GM18508 (cell line): Measurements from ENCODE around the gene TMEM164.

Experiments
- ATAC-seq: cut with Tn5 transposase; IDR thresholded peaks from one replicate; pipeline ENCODE4 v1.9.1; 2021; ENCODE audit warnings: moderate number of reproducible peaks; ENCODE audit not compliant: insufficient read depth, unreplicated experiment

Gene TMEM164

GRCh38 chrX:110157444-110157843, 154.5 kb downstream of the TMEM164 start:
- ATAC-seq = no peak

- ATAC-seq = no peak
These were observed 156.3 kb downstream of the TMEM164 start for GRCh38 chrX:110159235-110159634.

- ATAC-seq = no peak
These were observed 157.0 kb downstream of the TMEM164 start for GRCh38 chrX:110159865-110160264.

GRCh38 chrX:110161361-110161686, 158.4 kb downstream of the TMEM164 start:
- ATAC-seq = no peak

GRCh38 chrX:110162131-110162530, 159.2 kb downstream of the TMEM164 start:
- ATAC-seq = no peak

GRCh38 chrX:110162867-110163266, 160.0 kb downstream of the TMEM164 start:
- no peak for ATAC-seq

- ATAC-seq = no peak
These were observed 160.6 kb downstream of the TMEM164 start for GRCh38 chrX:110163488-110163887.

- no peak for ATAC-seq
These were observed 165.1 kb downstream of the TMEM164 start for GRCh38 chrX:110167952-110168451.

GRCh38 chrX:110168585-110168984, 165.7 kb downstream of the TMEM164 start:
- ATAC-seq = no peak

- no peak for ATAC-seq
These were observed 167.1 kb downstream of the TMEM164 start for GRCh38 chrX:110170029-110170428.

GRCh38 chrX:110171442-110171841, 168.5 kb downstream of the TMEM164 start:
- ATAC-seq = no peak

GRCh38 chrX:110172215-110172614, 169.3 kb downstream of the TMEM164 start:
- peak; percentile 97 for ATAC-seq

GRCh38 chrX:110173192-110174175, 170.6 kb downstream of the TMEM164 start:
- no peak for ATAC-seq

- ATAC-seq = no peak
These were observed 172.2 kb downstream of the TMEM164 start for GRCh38 chrX:110175146-110175545.

GRCh38 chrX:110175696-110176095, 172.8 kb downstream of the TMEM164 start:
- no peak for ATAC-seq

- no peak for ATAC-seq
These were observed 175.4 kb downstream of the TMEM164 start for GRCh38 chrX:110178179-110178865.

- ATAC-seq = no peak
These were observed 177.4 kb downstream of the TMEM164 start for GRCh38 chrX:110180176-110180927.

- peak; percentile 71 for ATAC-seq
These were observed 178.0 kb downstream of the TMEM164 start for GRCh38 chrX:110180928-110181310.

GRCh38 chrX:110181459-110182137, 178.7 kb downstream of the TMEM164 start:
- no peak for ATAC-seq

- ATAC-seq = no peak
These were observed 179.4 kb downstream of the TMEM164 start for GRCh38 chrX:110182362-110182761.
